Parathyroid adenoma (tissue), 2 donors: Measurements from ENCODE around the gene STXBP1.

Experiments
- H2AFZ ChIP-seq: fragments of 300-600 bp; sonication (generic); one replicate; pipeline ENCODE4 v1.7.0; 2017; ENCODE audit warnings: antibody characterized with exemption, mild to moderate bottlenecking
- H3K27ac ChIP-seq: fragments of 300-600 bp; sonication (generic); one replicate; pipeline ENCODE4 v1.7.0; 2017
- H3K27me3 ChIP-seq: fragments of 300-600 bp; sonication (generic); one replicate; pipeline ENCODE4 v1.7.0; 2017; ENCODE audit warnings: low read length; ENCODE audit not compliant: control insufficient read depth, insufficient read depth
- H3K36me3 ChIP-seq: fragments of 300-600 bp; sonication (generic); one replicate; pipeline ENCODE4 v1.7.0; 2017; ENCODE audit warnings: low read length; ENCODE audit not compliant: control insufficient read depth, insufficient read depth
- H3K4me1 ChIP-seq: fragments of 300-600 bp; sonication (generic); one replicate; pipeline ENCODE4 v1.7.0; 2017; ENCODE audit warnings: control low read depth
- H3K4me2 ChIP-seq: fragments of 300-600 bp; sonication (generic); one replicate; pipeline ENCODE4 v1.7.0; 2017; ENCODE audit warnings: low read length
- H3K4me3 ChIP-seq: fragments of 300-600 bp; sonication (generic); one replicate; pipeline ENCODE4 v1.7.0; 2017; ENCODE audit warnings: low read depth, low read length
- H3K79me2 ChIP-seq: fragments of 300-600 bp; sonication (generic); one replicate; pipeline ENCODE4 v1.7.0; 2017; ENCODE audit warnings: control low read depth
- H3K9ac ChIP-seq: fragments of 300-600 bp; sonication (generic); one replicate; pipeline ENCODE4 v1.7.0; 2017; ENCODE audit warnings: mild to moderate bottlenecking
- H3K9me3 ChIP-seq: fragments of 300-600 bp; sonication (generic); one replicate; pipeline ENCODE4 v1.7.0; 2017; ENCODE audit warnings: low read length; ENCODE audit not compliant: control insufficient read depth
- TF ChIP-seq, protein P1 (sequence below): fragments of 300-600 bp; sonication (generic); IDR thresholded peaks from one replicate; pipeline ENCODE4 v1.7.0; 2017; ENCODE audit warnings: antibody characterized with exemption, mild to moderate bottlenecking
- donor health status: primary hyperparathyroidism.

STXBP1 gene

DNA sequence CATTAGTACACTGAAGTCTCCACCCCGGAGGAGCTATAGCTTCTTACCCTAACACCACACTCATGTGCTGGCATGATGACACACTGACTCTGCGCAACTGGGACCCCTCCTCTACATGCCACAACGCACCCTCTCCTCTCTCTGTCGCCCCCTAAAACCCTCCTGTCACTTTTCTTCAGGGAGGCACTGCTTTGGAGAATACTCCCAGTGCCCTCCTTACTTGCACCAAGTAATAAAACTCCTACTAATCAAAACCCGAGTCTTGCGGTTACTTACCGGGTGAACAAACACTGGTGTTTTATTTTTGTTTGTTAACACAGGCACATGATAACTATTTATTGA lies 12.6 kb upstream of the STXBP1 start:
- Histone ChIP-seq H3K27me3 (no peaks in the 10 kb centered on the region), H3K27ac (no peak overlapping the region), H3K4me1 (no peaks in the 10 kb centered on the region), H3K4me2 (no peak overlapping the region), H2AFZ (no peak overlapping the region), H3K9me3 (no peaks in the 10 kb centered on the region), H3K79me2 (no peaks in the 10 kb centered on the region), H3K4me3 (no peak overlapping the region), H3K36me3 (no peaks in the 10 kb centered on the region), H3K9ac (no peak overlapping the region)
- TF ChIP-seq, protein P1, sequence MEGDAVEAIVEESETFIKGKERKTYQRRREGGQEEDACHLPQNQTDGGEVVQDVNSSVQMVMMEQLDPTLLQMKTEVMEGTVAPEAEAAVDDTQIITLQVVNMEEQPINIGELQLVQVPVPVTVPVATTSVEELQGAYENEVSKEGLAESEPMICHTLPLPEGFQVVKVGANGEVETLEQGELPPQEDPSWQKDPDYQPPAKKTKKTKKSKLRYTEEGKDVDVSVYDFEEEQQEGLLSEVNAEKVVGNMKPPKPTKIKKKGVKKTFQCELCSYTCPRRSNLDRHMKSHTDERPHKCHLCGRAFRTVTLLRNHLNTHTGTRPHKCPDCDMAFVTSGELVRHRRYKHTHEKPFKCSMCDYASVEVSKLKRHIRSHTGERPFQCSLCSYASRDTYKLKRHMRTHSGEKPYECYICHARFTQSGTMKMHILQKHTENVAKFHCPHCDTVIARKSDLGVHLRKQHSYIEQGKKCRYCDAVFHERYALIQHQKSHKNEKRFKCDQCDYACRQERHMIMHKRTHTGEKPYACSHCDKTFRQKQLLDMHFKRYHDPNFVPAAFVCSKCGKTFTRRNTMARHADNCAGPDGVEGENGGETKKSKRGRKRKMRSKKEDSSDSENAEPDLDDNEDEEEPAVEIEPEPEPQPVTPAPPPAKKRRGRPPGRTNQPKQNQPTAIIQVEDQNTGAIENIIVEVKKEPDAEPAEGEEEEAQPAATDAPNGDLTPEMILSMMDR = no peak

DNA sequence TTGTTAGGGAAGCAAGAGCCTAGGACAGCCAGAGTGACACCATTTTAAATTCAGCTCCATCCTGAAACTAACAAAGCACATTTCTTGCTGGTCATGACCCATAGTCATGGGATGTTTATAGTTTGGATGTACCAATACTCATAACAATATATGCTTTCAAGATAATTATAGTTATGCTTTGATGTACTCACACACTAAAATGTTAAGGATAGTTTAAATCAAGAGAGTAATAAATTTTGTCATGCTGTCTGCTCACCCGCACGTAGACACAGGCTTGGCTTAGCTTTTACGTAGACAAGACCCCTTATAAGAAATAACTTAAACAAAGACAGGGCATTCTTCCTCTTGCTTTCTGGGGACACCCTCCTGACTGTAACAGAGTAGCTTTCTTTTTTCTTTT lies 8.9 kb upstream of the STXBP1 start:
- no peaks in the 10 kb centered on the region for H3K9me3 ChIP-seq
- H3K4me1 ChIP-seq = no peaks in the 10 kb centered on the region
- H2AFZ ChIP-seq = no peak overlapping the region
- no peaks in the 10 kb centered on the region for H3K27me3 ChIP-seq
- TF ChIP-seq, protein P1 = no peak
- no peaks in the 10 kb centered on the region for H3K36me3 ChIP-seq
- no peak overlapping the region for H3K4me2 ChIP-seq
- no peak overlapping the region for H3K9ac ChIP-seq
- H3K79me2 ChIP-seq = no peaks in the 10 kb centered on the region
- H3K27ac ChIP-seq = no peak overlapping the region
- no peak overlapping the region for H3K4me3 ChIP-seq

DNA sequence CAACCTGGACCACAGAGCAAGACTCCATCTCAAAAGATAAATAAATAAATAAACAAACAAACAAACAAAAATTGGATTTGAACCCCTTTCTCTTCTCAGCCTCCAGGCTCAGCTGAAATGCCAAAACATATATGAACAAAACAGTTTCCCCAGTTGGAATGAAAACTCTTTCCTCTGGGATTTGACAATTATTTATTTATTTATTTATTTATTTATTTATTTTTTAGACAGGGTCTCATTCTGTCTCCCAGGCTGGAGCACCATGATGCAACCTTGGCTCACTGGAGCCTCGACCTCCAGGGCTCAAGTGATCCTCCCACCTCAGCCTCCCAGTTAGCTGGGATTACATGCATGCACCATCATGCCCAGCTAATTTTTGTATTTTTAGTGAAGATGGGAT lies 6.0 kb upstream of the STXBP1 start:
- no peaks in the 10 kb centered on the region for H3K9me3 ChIP-seq
- no peak overlapping the region for H3K4me2 ChIP-seq
- H3K9ac ChIP-seq = no peak overlapping the region
- no peaks in the 10 kb centered on the region for H3K4me1 ChIP-seq
- H3K27me3 ChIP-seq = no peaks in the 10 kb centered on the region
- H3K4me3 ChIP-seq = no peak overlapping the region
- no peak overlapping the region for H2AFZ ChIP-seq
- no peaks in the 10 kb centered on the region for H3K36me3 ChIP-seq
- no peak overlapping the region for H3K27ac ChIP-seq
- H3K79me2 ChIP-seq = no peaks in the 10 kb centered on the region
- TF ChIP-seq, protein P1 = no peak

DNA sequence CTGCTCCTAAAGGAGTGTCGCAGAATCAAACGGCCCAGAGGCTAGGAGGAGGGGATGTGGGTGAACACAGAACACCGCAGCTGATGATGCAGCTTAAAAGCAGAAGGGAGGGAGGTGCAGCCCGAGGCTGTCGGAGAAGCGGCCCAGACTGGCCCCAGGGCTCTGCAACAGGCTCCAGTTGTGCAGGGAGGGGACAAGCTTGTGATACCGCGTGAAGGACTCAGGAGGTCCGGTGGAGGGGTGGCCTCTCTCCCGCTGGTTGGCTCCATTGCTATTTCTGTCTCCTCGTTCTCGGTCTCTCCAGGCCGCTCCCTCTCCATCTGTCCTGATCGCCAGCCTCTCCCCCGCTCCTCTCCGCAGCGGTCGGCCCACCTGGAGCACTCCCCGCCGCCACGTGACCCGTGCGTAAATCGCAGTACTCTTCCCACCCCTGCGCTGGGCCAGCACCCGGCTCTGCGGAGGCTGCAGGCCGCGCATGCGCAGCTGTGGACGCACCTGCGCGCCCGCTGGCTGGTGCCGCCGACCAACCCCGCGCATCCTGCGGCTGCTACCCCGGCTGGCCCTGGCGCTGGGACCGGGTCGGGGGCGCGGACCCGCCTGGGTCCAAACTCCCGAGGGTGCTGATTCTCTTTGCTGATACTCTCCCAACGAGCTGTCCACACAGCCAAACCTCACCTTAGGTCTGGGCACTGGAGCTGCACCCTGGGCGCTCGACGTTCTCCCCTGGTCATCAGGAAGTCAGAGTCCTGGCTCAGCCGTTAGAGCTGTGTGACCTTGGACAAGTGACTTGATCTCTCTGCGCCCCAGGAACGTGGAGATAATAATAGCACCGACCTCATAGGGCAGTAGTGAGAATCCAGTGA lies 3.7 kb upstream of the STXBP1 start:
- Histone ChIP-seq H3K79me2 (no peaks in the 10 kb centered on the region), H3K27ac (peak overlapping the region; percentile 57), H3K9me3 (no peaks in the 10 kb centered on the region), H3K4me1 (no peaks in the 10 kb centered on the region), H3K9ac (no peak overlapping the region), H3K27me3 (no peaks in the 10 kb centered on the region), H3K4me2 (peak overlapping the region; percentile 75), H3K4me3 (peak overlapping the region; percentile 58), H2AFZ (peak overlapping the region; percentile 86), H3K36me3 (no peaks in the 10 kb centered on the region)
- TF ChIP-seq, protein P1 = no peak

DNA sequence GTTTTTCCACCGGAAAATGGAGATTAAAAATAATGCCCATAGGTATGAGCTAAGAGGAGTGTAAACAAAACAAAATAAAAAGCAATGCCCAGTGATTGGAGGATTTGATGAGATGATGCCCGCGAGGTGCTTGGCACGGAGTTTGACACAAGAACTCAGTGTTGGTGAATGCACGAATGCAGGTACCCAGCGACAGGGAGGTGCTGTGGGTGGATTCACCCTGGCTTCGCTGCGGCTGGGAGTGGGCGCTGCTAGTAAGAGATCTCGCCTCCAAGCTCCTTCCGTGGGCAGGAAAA lies 526 bp upstream of the STXBP1 start:
- H3K4me1 ChIP-seq = no peaks in the 10 kb centered on the region
- H3K27ac ChIP-seq = peak overlapping the region; percentile 47
- H2AFZ ChIP-seq = peak overlapping the region; percentile 72
- no peaks in the 10 kb centered on the region for H3K9me3 ChIP-seq
- H3K36me3 ChIP-seq = no peaks in the 10 kb centered on the region
- peak overlapping the region; percentile 52 for H3K4me3 ChIP-seq
- no peaks in the 10 kb centered on the region for H3K27me3 ChIP-seq
- no peak overlapping the region for H3K9ac ChIP-seq
- TF ChIP-seq, protein P1 = no peak
- peak overlapping the region; percentile 62 for H3K4me2 ChIP-seq
- H3K79me2 ChIP-seq = no peaks in the 10 kb centered on the region
